Retina (tissue), 1 donor: ENCODE results near the gene NOL4L.

ENCODE experiments used
- DNase-seq: peaks from one replicate; pipeline ENCODE4 v3.0.0-alpha.2; 2016

NOL4L gene

GRCh38 chr20:32406701-32407100, 178.4 kb downstream of the NOL4L start:
- no peak for DNase-seq

GRCh38 chr20:32404017-32404416, 181.1 kb downstream of the NOL4L start:
- DNase-seq: no peak

- DNase-seq: no peak
Measured at GRCh38 chr20:32400476-32400875, 184.7 kb downstream of the NOL4L start.

GRCh38 chr20:32397567-32398084, 187.5 kb downstream of the NOL4L start:
- no peak for DNase-seq

- no peak for DNase-seq
Measured at GRCh38 chr20:32396646-32397160, 188.4 kb downstream of the NOL4L start.

GRCh38 chr20:32395066-32395465, 190.1 kb downstream of the NOL4L start:
- no peak for DNase-seq
